Duodenal mucosa (tissue), 2 donors: ENCODE results near the gene C16orf90.

Source experiments
- H3K27ac ChIP-seq: one replicate; pipeline ENCODE4 v1.7.0; 2013; ENCODE audit warnings: low read depth, low read length
- H3K27me3 ChIP-seq, 2 donors: one replicate each; pipeline ENCODE4 v1.7.0; 2013; ENCODE audit warnings: low read length in 2 of 2, control low read depth in 1 of 2; ENCODE audit not compliant: insufficient read depth in 2 of 2, control insufficient read depth in 1 of 2
- H3K36me3 ChIP-seq, 2 donors: one replicate each; pipeline ENCODE4 v1.7.0; 2013; ENCODE audit warnings: low read length in 2 of 2, control low read depth in 1 of 2; ENCODE audit not compliant: insufficient read depth in 2 of 2, control insufficient read depth in 1 of 2
- H3K4me1 ChIP-seq, 2 donors: one replicate each; pipeline ENCODE4 v1.7.0; 2013; ENCODE audit warnings: low read length in 2 of 2, control low read depth in 1 of 2; ENCODE audit not compliant: insufficient read depth in 2 of 2, control insufficient read depth in 1 of 2
- H3K4me3 ChIP-seq, 2 donors: one replicate each; pipeline ENCODE4 v1.7.0; 2013; ENCODE audit warnings: low read length in 2 of 2, low read depth in 1 of 2
- H3K9ac ChIP-seq, 2 donors: one replicate each; pipeline ENCODE4 v1.7.0; 2013; ENCODE audit warnings: low read length in 2 of 2, low read depth in 1 of 2
- H3K9me3 ChIP-seq, 2 donors: one replicate each; pipeline ENCODE4 v1.7.0; 2013; ENCODE audit warnings: low read length in 2 of 2, control low read depth in 1 of 2; ENCODE audit not compliant: control insufficient read depth in 1 of 2

Gene C16orf90, protein sequence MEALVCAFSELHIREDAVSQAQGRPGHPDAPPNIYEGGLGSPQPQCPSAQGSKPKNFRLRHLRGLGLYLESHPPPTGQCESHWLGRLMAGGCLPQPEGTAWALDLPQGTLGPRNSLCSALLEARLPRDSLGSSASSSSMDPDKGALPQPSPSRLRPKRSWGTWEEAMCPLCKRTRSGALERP

GRCh38 chr16:3495176-3495575 lies at the start of gene C16orf90:
C16orf90 (minus strand) TSS chr16:3495489; CDS start chr16:3495421, 68 bp downstream.
- no peaks in the 10 kb centered on the region for H3K36me3 ChIP-seq
- peaks cover 0 to 4% of the 10 kb centered on the region in 2 donors for H3K4me1 ChIP-seq
- H3K27ac ChIP-seq, result no peak within 1 kb of the TSS
- no peaks in the 10 kb centered on the region for H3K9me3 ChIP-seq
- no peak within 1 kb of the TSS for H3K9ac ChIP-seq
- no peaks in the 10 kb centered on the region for H3K27me3 ChIP-seq
- H3K4me3 ChIP-seq, result no peak within 1 kb of the TSS

GRCh38 chr16:3542601-3543373 lies 47.5 kb upstream of the C16orf90 start:
- H3K27me3 ChIP-seq, result no peaks in the 10 kb centered on the region
- no peak overlapping the region for H3K4me3 ChIP-seq
- H3K27ac ChIP-seq, result no peak overlapping the region
- no peak overlapping the region for H3K9ac ChIP-seq
- H3K36me3 ChIP-seq, result peaks cover 0 to 18% of the 10 kb centered on the region in 2 donors
- no peaks in the 10 kb centered on the region for H3K4me1 ChIP-seq
- H3K9me3 ChIP-seq, result no peaks in the 10 kb centered on the region

GRCh38 chr16:3541527-3542155 lies 46.4 kb upstream of the C16orf90 start:
- Histone ChIP-seq H3K4me3 (no peak overlapping the region), H3K36me3 (peaks cover 4 to 18% of the 10 kb centered on the region in 2 donors), H3K27me3 (no peaks in the 10 kb centered on the region)

GRCh38 chr16:3538222-3538621 lies 42.9 kb upstream of the C16orf90 start:
- Histone ChIP-seq H3K4me1 (no peaks in the 10 kb centered on the region), H3K27ac (no peak overlapping the region), H3K4me3 (no peak overlapping the region), H3K9me3 (no peaks in the 10 kb centered on the region), H3K36me3 (peaks cover 12 to 36% of the 10 kb centered on the region in 2 donors), H3K27me3 (no peaks in the 10 kb centered on the region), H3K9ac (no peak overlapping the region)

More at GRCh38 chr16:3541527-3542155, 46.4 kb upstream of the C16orf90 start:
- H3K4me1 ChIP-seq, result no peaks in the 10 kb centered on the region
- no peaks in the 10 kb centered on the region for H3K9me3 ChIP-seq
- no peak overlapping the region for H3K27ac ChIP-seq
- H3K9ac ChIP-seq, result no peak overlapping the region

DNA sequence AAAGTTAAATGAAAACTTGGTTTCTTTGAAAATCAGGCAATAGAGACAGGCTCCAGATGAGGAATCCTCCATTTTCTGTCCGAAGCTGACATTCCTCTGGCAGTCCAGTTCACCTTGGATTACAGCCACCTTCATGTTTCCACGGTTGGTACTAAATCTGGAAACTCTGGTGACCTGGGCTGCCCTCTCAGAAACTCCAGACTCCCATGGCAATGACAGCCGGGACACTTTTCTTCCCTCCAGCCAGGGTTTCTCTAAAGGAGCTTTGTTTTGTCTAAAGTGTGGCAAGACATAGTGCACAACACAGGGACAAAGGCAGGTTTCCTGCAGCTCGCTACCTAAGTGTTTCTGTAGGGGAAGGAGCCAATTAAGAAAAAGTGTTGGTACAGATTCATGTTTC lies 41.6 kb upstream of the C16orf90 start:
- Histone ChIP-seq H3K4me1 (no peaks in the 10 kb centered on the region), H3K27ac (no peak overlapping the region), H3K36me3 (peaks cover 15 to 42% of the 10 kb centered on the region in 2 donors), H3K27me3 (no peaks in the 10 kb centered on the region), H3K4me3 (no peak overlapping the region), H3K9ac (no peak overlapping the region), H3K9me3 (no peaks in the 10 kb centered on the region)

GRCh38 chr16:3536271-3536731 lies 41.0 kb upstream of the C16orf90 start:
- Histone ChIP-seq H3K4me3 (no peak overlapping the region), H3K27me3 (no peaks in the 10 kb centered on the region), H3K9me3 (no peaks in the 10 kb centered on the region), H3K4me1 (no peaks in the 10 kb centered on the region), H3K9ac (no peak overlapping the region), H3K36me3 (peaks cover 15 to 40% of the 10 kb centered on the region in 2 donors), H3K27ac (no peak overlapping the region)

DNA sequence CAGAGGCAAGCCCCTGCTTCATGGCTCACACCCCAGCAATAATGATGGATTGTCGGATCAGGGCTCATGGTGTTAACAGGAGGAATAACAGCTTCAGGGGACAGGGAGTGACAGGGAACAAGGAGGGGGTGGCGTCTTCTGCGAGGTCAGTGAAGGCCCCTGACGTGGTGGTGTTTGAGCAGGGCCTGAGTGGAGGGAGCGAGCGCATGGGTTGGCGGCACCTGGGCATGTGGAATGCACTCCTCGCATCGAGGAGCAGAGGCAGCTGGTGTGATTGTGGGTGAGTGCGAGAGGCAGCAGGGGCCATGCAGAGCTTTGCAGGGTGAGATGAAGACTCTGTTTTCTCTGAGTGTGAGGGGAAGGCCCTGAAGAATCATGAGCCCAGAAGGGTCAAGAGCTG lies 38.8 kb upstream of the C16orf90 start:
- H3K36me3 ChIP-seq, result peaks cover 23 to 38% of the 10 kb centered on the region in 2 donors
- no peak overlapping the region for H3K4me3 ChIP-seq
- no peaks in the 10 kb centered on the region for H3K27me3 ChIP-seq
- no peak overlapping the region for H3K27ac ChIP-seq
- no peaks in the 10 kb centered on the region for H3K9me3 ChIP-seq
- no peaks in the 10 kb centered on the region for H3K4me1 ChIP-seq
- no peak overlapping the region for H3K9ac ChIP-seq

GRCh38 chr16:3532741-3533140 lies 37.5 kb upstream of the C16orf90 start:
- Histone ChIP-seq H3K4me1 (no peaks in the 10 kb centered on the region), H3K4me3 (no peak overlapping the region), H3K9me3 (peaks cover 0 to 2% of the 10 kb centered on the region in 2 donors), H3K27me3 (no peaks in the 10 kb centered on the region), H3K27ac (no peak overlapping the region), H3K9ac (no peak overlapping the region), H3K36me3 (peaks cover 23 to 37% of the 10 kb centered on the region in 2 donors)

DNA sequence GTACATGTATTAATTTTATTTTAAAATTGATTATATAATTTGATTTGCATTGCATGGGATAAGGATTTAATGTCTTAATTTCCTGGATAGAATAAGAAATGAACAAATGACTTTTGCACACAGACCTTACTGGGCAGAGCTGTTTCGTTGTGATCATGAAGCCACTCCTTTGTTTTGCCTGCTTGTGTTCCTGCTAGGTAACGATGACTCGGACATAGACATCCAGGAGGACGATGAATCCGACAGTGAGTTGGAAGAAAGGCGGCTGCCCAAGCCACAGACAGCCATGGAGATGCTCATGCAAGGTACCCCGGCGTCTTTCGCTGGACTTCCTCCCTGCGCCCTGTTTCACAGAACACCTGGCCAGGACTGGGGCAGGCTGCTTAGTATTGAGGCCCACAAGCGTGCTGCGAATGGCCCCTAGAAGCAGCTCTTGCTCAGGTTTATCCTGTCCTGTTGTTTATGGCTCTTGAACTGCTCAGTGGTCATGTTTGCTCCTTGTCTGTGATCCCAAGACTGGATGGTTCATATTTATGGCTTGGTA lies 35.2 kb upstream of the C16orf90 start:
- Histone ChIP-seq H3K9ac (no peak overlapping the region), H3K27ac (no peak overlapping the region), H3K9me3 (peaks cover 0 to 2% of the 10 kb centered on the region in 2 donors), H3K27me3 (no peaks in the 10 kb centered on the region), H3K4me1 (no peaks in the 10 kb centered on the region), H3K4me3 (no peak overlapping the region), H3K36me3 (peaks cover 11 to 32% of the 10 kb centered on the region in 2 donors)

- H3K36me3 ChIP-seq, result peaks cover 20 to 32% of the 10 kb centered on the region in 2 donors
- H3K9ac ChIP-seq, result no peak overlapping the region
- H3K9me3 ChIP-seq, result peaks cover 0 to 2% of the 10 kb centered on the region in 2 donors
- H3K4me3 ChIP-seq, result no peak overlapping the region
- H3K4me1 ChIP-seq, result no peaks in the 10 kb centered on the region
- no peak overlapping the region for H3K27ac ChIP-seq
- no peaks in the 10 kb centered on the region for H3K27me3 ChIP-seq
Measured at GRCh38 chr16:3529175-3529574, 33.9 kb upstream of the C16orf90 start.
